ENCODE measurements around the gene COG5.

COG5 gene

GRCh38 chr7:107168233-107169119 is 395.2 kb downstream of the COG5 start, which contains the start of gene HBP1:
HBP1 (plus strand) TSS chr7:107169003; CDS start chr7:107179894, 10,891 bp downstream.
- CTCF ChIA-PET, result interaction anchor here (0.6 to 1.7 kb wide), 5 partner anchors 20 to 575 kb away, joined by 3 to 6 read pairs (median 4); no protein-coding TSS in a partner anchor
- H3K27ac ChIP-seq (ENCODE audit: extremely low read depth, low read depth, low read length), result peak within 1 kb of the TSS; percentile 85
- no peaks in the 10 kb centered on the region for H3K9me3 ChIP-seq (ENCODE audit: control insufficient read depth, insufficient read depth, low read depth, low read length)
- peak within 1 kb of the TSS; percentile 91 for H3K4me3 ChIP-seq (ENCODE audit: low read depth, low read length)
- peaks cover 3% of the 10 kb centered on the region; the same call in 1 of the 2 replicates for H3K4me1 ChIP-seq (ENCODE audit: control insufficient read depth, insufficient read depth, low read length)
- POLR2A ChIA-PET, result interaction anchor here (0.6 to 2.6 kb wide), 11 partner anchors 13 to 1637 kb away, joined by 3 to 14 read pairs (median 3); partner anchors contain the start of genes CBLL1 and NAMPT
- no peaks in the 10 kb centered on the region for H3K36me3 ChIP-seq (ENCODE audit: control insufficient read depth in 2 of 2, insufficient read depth in 1 of 2, low read length in 2 of 2)
- TF ChIP-seq SP3 (tag by site-specific recombination; IDR thresholded peaks at IDR 0.05) (peak; percentile 99), GFI1B (tag by site-specific recombination; IDR thresholded peaks at IDR 0.05) (peak; percentile 95), ZEB2 (tag by site-specific recombination; IDR thresholded peaks at IDR 0.05) (no peak; the same call in 1 of the 2 replicates), ZSCAN16 (tag by site-specific recombination; IDR thresholded peaks at IDR 0.05) (0 out of 2 replicates have a peak, but pooled peaks have one; percentile 33), YY2 (tag by site-specific recombination; IDR thresholded peaks at IDR 0.05) (peak; percentile 73), REST (tag by site-specific recombination; IDR thresholded peaks at IDR 0.05) (0 out of 2 replicates have a peak, but pooled peaks have one; percentile 40), ZNF521 (tag by site-specific recombination; IDR thresholded peaks at IDR 0.05) (no peak), ZNF146 (tag by site-specific recombination; IDR thresholded peaks at IDR 0.05) (no peak), ZNF664 (tag by site-specific recombination; IDR thresholded peaks at IDR 0.05) (no peak), ZNF202 (tag by site-specific recombination; IDR thresholded peaks at IDR 0.05; ENCODE audit: borderline replicate concordance) (no peak), ZNF341 (tag by site-specific recombination; IDR thresholded peaks at IDR 0.05; ENCODE audit: low read depth) (peak; percentile 67), ZNF561 (tag by site-specific recombination; IDR thresholded peaks at IDR 0.05; ENCODE audit: borderline replicate concordance) (peak; percentile 54; the same call in 1 of the 2 replicates), KLF8 (tag by site-specific recombination; IDR thresholded peaks at IDR 0.05) (peak; percentile 91), ZNF639 (tag by site-specific recombination; IDR thresholded peaks at IDR 0.05) (0 out of 2 replicates have a peak, but pooled peaks have one; percentile 19), SP2 (tag by site-specific recombination; IDR thresholded peaks at IDR 0.05) (peak; percentile 97), SALL2 (tag by site-specific recombination; IDR thresholded peaks at IDR 0.05; ENCODE audit: borderline replicate concordance) (no peak), ZFP69B (tag by site-specific recombination; IDR thresholded peaks at IDR 0.05) (peak; percentile 92), ZNF514 (tag by site-specific recombination; IDR thresholded peaks at IDR 0.05) (no peak), ZBTB11 (tag by site-specific recombination; conservative IDR thresholded peaks at IDR 0.05; ENCODE audit: low read depth) (peak; percentile 94), ZBTB7A (tag by site-specific recombination; IDR thresholded peaks at IDR 0.05; ENCODE audit: low read depth) (0 out of 2 replicates have a peak, but pooled peaks have one; percentile 25), ZNF18 (tag by site-specific recombination; IDR thresholded peaks at IDR 0.05) (no peak), GLIS1 (tag by site-specific recombination; IDR thresholded peaks at IDR 0.05) (peak; percentile 97), ZNF174 (tag by site-specific recombination; IDR thresholded peaks at IDR 0.05) (no peak), ZNF449 (tag by site-specific recombination; IDR thresholded peaks at IDR 0.05) (no peak), OVOL3 (tag by site-specific recombination; IDR thresholded peaks at IDR 0.05) (no peak)

Data from HEK293 (cell line).